ENCODE data around the gene KIF1A.

- TF ChIP-seq, protein P1, sequence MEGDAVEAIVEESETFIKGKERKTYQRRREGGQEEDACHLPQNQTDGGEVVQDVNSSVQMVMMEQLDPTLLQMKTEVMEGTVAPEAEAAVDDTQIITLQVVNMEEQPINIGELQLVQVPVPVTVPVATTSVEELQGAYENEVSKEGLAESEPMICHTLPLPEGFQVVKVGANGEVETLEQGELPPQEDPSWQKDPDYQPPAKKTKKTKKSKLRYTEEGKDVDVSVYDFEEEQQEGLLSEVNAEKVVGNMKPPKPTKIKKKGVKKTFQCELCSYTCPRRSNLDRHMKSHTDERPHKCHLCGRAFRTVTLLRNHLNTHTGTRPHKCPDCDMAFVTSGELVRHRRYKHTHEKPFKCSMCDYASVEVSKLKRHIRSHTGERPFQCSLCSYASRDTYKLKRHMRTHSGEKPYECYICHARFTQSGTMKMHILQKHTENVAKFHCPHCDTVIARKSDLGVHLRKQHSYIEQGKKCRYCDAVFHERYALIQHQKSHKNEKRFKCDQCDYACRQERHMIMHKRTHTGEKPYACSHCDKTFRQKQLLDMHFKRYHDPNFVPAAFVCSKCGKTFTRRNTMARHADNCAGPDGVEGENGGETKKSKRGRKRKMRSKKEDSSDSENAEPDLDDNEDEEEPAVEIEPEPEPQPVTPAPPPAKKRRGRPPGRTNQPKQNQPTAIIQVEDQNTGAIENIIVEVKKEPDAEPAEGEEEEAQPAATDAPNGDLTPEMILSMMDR (IDR thresholded peaks at IDR 0.05; ENCODE audit: low read length): no peak
- no peak for TF ChIP-seq EZH2 (IDR thresholded peaks at IDR 0.05; ENCODE audit: borderline replicate concordance, low read length)
These were observed 3.2 kb downstream of the KIF1A start for GRCh38 chr2:240816584-240817495.

Measured in OCI-LY1 (cell line).